Ovary (tissue), 3 donors: ENCODE measurements around the gene RFX4.

Source experiments
- CTCF ChIP-seq, 3 donors: fragments of 450-650 bp in 2 of 3; fragments of 200-600 bp in 1 of 3; IDR thresholded peaks; one replicate each; pipeline versions ENCODE4 v1.5.1 to v1.8.0; 2016 to 2022; ENCODE audit warnings: antibody characterized with exemption in 3 of 3, mild to moderate bottlenecking in 1 of 3
- EP300 ChIP-seq: sonication (generic); formaldehyde crosslinking; IDR thresholded peaks from one replicate; pipeline ENCODE4 v1.6.1; 2017; ENCODE audit warnings: antibody characterized with exemption
- POLR2A ChIP-seq: fragments of 450-650 bp; IDR thresholded peaks from one replicate; pipeline ENCODE4 v1.6.1; 2017; ENCODE audit warnings: antibody characterized with exemption, mild to moderate bottlenecking, moderate library complexity
- donor health status: DM: no; HTN: no; CAD: no.

- TF ChIP-seq CTCF (IDR thresholded peaks at IDR 0.05) (no peak), EP300 (no peak), POLR2A (no peak)
Measured at GRCh38 chr12:106573239-106573638, 9.6 kb upstream of the RFX4 start.
